Stimulated activated CD8-positive, alpha-beta memory T cell treated with anti-CD3 and anti-CD28 coated beads, Interleukin-7, amount 100 ng/mL, for 24 hours (primary cell): Measurements from ENCODE around the gene C2orf68.
A peak's percentile ranks its signal among the peaks of the same experiment; 100 is the strongest.
"Not testable (repeated sequence)": the region's sequence is repeated elsewhere in the genome, so short reads cannot be mapped to it uniquely, and the experiment has no call there.

Experiments
- DNase-seq: peaks from one replicate; pipeline ENCODE4 v3.0.0-alpha.2; 2020; ENCODE audit warnings: low read depth

The C2orf68 gene, protein sequence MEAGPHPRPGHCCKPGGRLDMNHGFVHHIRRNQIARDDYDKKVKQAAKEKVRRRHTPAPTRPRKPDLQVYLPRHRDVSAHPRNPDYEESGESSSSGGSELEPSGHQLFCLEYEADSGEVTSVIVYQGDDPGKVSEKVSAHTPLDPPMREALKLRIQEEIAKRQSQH

GRCh38 chr2:85611705-85612587 is at the start of gene C2orf68:
Gene C2orf68 (minus strand): TSS chr2:85612066. CDS start chr2:85611984, 82 bp downstream.
- peak; percentile 76 for DNase-seq

GRCh38 chr2:85661139-85661858 is 49.4 kb upstream of the C2orf68 start:
- DNase-seq: no peak

DNA sequence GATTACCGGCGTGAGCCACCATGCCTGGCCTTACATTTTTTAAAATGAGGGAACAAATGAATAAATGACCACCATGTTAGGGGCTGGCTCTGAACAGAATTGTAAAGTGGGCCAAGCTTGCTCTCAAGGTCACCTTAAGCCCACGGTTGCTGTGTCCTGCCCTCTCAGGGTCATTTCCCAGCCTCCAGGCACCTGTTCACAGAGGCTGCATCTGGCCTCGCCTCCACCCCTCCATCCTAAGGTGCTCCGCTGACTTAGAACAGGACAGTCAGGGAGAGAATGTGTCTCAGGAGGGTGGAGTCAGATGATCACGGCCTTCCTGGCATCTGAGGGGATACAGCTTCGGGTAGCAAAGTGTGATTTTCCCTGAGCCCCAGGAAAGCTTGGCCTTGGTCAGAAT is 48.9 kb upstream of the C2orf68 start:
- no peak for DNase-seq

GRCh38 chr2:85660301-85660700 is 48.4 kb upstream of the C2orf68 start:
- not testable (repeated sequence) for DNase-seq

GRCh38 chr2:85659324-85659981 is 47.6 kb upstream of the C2orf68 start:
- no peak for DNase-seq

GRCh38 chr2:85657399-85657798 is 45.5 kb upstream of the C2orf68 start:
- not testable (repeated sequence) for DNase-seq

DNA sequence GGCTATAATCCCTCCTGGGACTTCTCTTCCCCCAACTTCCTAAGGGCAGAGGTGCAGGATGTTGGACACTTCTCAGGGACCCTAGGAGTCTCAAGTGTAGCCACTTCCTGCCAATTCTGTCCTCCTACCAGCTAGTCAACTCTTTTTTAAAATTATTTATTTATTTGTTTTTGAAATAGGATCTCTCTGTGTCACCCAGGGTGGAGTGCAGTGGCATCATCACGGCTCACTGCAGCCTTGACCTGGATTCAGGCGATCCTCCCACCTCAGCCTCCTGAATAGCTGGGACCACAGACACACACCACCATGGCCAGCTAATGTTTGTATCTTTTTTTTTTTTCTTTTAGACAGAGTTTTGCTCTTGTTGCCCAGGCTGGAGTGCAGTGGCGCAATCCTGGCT is 44.6 kb upstream of the C2orf68 start:
- no peak for DNase-seq

DNA sequence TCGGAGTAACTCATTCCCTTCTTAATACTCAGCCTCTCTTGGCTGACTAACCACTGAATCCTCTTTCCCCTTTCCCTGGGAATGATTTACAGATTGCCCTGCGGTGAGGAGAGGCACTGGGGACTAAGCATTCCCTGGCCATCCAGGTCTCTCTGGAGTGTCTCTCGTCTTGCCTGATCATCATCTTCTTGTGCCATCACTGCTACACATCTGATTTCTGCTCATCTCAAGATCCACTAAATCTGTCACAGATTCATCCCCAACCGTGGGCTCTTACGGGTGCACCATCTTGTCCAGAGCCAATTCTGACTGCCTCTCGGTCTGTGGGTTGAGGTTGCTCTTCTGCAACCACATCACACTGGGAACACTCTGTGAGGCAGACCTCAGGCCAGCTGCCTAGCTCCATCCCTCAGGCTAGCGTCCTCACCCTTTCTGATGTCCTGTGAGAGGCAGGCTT is 44.1 kb upstream of the C2orf68 start:
- no peak for DNase-seq

GRCh38 chr2:85653996-85654395 is 42.1 kb upstream of the C2orf68 start:
- no peak for DNase-seq

DNA sequence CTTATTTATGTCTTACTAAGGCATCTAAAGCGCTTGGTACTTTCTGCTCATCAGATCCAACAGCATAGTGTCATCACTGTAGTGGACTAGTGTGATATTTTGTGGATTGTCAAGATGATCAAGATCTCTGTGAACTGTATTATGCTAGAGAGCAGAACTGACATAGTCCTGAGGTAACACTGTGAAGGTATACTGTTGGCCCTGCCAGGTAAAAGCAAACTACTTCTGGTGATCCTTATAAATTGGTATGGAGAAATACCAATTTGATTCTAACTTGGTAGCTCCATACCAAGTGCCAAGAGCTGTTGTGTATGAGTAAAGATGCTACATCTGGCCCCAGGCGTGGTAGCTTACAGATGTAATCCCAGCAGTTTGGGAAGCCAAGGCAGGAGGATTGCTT is 40.2 kb upstream of the C2orf68 start:
- DNase-seq: no peak

GRCh38 chr2:85651097-85651496 is 39.2 kb upstream of the C2orf68 start:
- DNase-seq: no peak

GRCh38 chr2:85650456-85650855 is 38.6 kb upstream of the C2orf68 start:
- no peak for DNase-seq

DNA sequence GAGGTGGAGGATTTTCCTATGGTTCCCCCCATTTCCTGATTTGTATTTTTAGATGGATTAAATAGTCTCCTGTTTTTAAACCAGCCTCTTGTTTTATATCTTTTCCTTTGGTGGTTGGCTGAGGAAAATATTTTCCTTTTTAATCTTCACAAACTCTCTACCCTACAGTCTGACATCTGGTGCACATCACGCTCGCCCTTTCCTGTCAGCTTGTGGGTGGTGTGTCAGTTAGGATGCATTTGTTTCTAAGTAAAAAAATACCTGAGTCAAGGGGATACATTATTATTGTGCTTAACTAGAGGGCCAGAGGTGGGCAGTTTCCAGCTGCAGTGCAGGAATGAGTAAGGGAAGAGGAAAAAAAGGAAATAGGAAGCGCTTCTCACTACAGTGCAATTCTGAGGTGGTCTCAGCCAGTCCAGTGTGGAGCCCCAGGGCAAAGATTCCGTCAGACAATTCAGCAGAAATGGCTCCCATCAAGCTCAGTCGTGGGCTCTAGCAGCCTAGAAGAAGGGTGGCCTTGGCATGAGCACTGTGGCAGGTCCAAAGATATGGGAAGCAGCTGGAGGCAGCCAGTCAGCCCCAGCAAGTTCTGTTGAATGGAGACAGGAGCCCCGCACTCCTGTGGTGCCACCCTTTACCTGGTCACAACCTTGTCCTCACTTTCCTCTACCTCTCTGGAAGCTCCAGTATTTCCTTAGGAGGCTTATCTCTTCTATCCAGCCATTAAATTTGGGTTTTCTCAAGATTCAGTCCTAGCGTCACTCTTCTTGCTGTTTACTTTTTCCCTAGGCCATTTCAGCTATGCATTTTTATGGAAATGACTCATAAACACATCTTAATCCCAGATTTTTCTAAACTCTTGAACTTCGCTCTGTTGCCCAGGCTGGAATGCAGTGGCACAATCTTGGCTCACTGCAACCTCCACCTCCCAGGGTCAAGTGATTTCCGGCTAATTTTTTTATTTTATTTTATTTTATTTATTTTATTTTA is 37.6 kb upstream of the C2orf68 start:
- no peak for DNase-seq

GRCh38 chr2:85648619-85649018 is 36.8 kb upstream of the C2orf68 start:
- DNase-seq: no peak

DNA sequence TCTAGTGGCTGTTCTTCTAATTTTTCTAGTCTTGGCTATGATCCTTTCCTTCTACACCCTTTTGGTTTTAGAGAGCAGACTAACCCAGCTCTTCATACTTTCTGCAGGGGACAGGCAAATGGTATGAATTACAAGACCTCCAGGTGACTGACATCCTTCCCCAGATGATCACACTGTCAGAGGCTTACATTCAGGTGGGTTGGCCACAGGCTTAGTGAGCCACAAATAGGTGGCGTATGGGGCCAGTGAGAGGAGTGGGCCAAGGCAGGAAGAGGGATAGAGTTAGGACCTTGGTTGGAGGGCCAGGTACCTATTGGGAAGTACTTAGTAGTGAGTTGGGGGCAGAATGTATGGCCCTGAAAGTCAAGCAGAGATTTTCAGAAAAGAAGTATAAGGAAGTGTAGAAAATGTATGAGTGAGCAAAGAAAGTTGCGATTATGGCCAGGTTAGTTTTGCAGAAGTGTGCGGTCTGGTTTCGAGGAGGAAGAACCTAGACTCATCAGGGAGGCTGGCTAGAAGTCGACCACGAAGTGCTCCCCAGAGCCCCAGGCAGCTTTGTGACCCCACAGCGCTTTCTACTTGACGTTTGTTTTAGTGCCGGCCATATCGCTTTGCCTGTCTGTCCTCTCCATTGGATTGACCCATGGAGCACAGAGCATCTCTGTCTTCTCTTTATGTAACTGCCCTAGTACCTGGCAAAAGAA is 36.1 kb upstream of the C2orf68 start:
- no peak for DNase-seq

- DNase-seq: no peak
Observed at GRCh38 chr2:85646166-85646565, 34.3 kb upstream of the C2orf68 start.

DNA sequence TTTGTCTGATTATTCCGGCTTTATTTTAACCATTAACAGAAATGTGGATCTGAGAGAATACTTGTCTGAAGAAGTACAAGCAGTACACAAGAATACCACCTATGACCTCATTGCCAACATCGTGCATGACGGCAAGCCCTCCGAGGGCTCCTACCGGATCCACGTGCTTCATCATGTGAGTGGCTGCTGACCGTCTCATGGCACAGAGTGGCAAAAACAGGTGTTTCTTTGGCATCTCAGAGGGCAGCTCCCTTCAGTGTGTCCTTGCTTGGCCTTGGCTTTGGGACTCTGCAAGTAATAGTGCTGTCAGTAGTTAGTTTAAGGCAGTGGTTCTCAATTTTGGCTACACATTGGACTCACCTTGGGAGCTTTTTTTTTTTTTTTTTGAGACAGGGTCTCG is 33.0 kb upstream of the C2orf68 start:
- DNase-seq: no peak

DNA sequence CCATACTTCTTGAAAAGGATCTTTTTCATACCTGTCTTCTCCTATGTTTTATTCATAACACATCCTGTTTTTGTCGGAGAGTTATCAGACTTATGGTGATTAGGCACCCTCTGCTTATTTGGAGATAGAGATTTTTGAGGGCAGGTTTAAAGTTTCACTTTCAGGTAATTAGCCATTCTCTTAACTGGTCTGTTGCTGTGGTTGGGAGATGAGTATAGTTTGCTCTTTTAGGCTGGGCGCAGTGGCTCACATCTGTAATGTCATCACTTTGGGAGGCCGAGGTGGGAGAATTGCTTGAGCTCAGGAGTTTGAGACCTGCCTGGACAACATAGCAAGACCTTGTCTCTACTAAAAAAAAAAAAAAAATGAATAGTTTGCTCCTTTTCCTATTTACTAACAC is 30.9 kb upstream of the C2orf68 start:
- no peak for DNase-seq

DNA sequence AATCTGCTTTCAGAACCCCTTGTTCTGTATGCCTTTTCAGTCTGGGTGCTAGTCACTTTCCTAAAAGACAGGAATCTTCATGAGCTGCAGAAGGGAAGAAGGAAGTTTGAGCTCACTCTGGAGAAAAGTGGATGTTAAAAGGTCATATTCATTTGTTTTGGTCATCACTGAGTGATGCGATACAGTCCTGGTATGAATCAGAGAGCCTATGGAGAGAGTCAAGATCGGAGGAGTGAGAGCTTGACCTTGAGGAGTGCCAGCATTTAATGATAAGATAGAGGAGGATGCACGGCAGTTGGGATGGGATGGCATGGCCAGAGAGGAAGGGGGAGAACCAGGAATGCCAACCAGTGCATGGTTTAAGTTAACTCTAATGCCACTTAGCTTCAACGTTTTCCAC is 23.8 kb upstream of the C2orf68 start:
- no peak for DNase-seq

- no peak for DNase-seq
Observed at GRCh38 chr2:85635011-85635410, 23.1 kb upstream of the C2orf68 start.
